Neural progenitor cell (in vitro differentiated cells): ENCODE measurements around the gene MAPK1. TPM values are rescaled to one million over a fixed set of nuclear protein-coding genes. Genes with fewer than 3 reads are reported as not detected.

Source experiments
- DNase-seq: peaks from one replicate; pipeline ENCODE4 v3.0.0-alpha.2; 2016; ENCODE audit warnings: low spot score
- H2AFZ ChIP-seq: fragments of 200-600 bp; sonication (generic); replicated peaks from 2 replicates; pipeline ENCODE4 v1.6.1; 2016; ENCODE audit warnings: antibody characterized with exemption
- H3F3A ChIP-seq: fragments of 200-600 bp; sonication (generic); 2 replicates; pipeline ENCODE4 v1.6.1; 2016; ENCODE audit warnings: antibody characterized with exemption, low read depth
- H3K27ac ChIP-seq: fragments of 200-600 bp; sonication (generic); 2 replicates; pipeline ENCODE4 v1.5.1; 2016; ENCODE audit warnings: mild to moderate bottlenecking
- H3K27me3 ChIP-seq: fragments of 200-600 bp; sonication (generic); 2 replicates; pipeline ENCODE4 v1.6.1; 2016; ENCODE audit warnings: mild to moderate bottlenecking, moderate library complexity
- H3K36me3 ChIP-seq: fragments of 200-600 bp; sonication (generic); 2 replicates; pipeline ENCODE4 v1.5.1; 2016
- H3K4me1 ChIP-seq: fragments of 200-600 bp; sonication (generic); 2 replicates; pipeline ENCODE4 v1.6.1; 2016; ENCODE audit warnings: mixed run types
- H3K4me2 ChIP-seq: fragments of 200-600 bp; sonication (generic); 2 replicates; pipeline ENCODE4 v1.6.1; 2016
- H3K4me3 ChIP-seq: fragments of 200-600 bp; sonication (generic); 2 replicates; pipeline ENCODE4 v1.5.1; 2016
- H3K79me2 ChIP-seq: fragments of 200-600 bp; sonication (generic); 2 replicates; pipeline ENCODE4 v1.6.1; 2016; ENCODE audit warnings: low read depth
- H3K9ac ChIP-seq: fragments of 200-600 bp; sonication (generic); 2 replicates; pipeline ENCODE4 v1.6.1; 2016
- H3K9me3 ChIP-seq: fragments of 200-600 bp; sonication (generic); 2 replicates; pipeline ENCODE4 v1.5.1; 2016; ENCODE audit warnings: low read depth
- H4K20me1 ChIP-seq: fragments of 200-600 bp; sonication (generic); 2 replicates; pipeline ENCODE4 v1.6.1; 2016; ENCODE audit warnings: low read depth
- H3K27ac Mint-ChIP-seq: 3 replicates; pipeline ENCODE4 v1.8.0; 2021; ENCODE audit warnings: mixed read lengths
- H3K27me3 Mint-ChIP-seq: 2 replicates; pipeline ENCODE4 v1.8.0; 2022; ENCODE audit warnings: low read depth, mild to moderate bottlenecking, inconsistent platforms, moderate library complexity, mixed read lengths; ENCODE audit not compliant: insufficient read depth
- H3K36me3 Mint-ChIP-seq: 3 replicates; pipeline ENCODE4 v1.8.0; 2021; ENCODE audit warnings: mixed read lengths
- H3K4me1 Mint-ChIP-seq: 3 replicates; pipeline ENCODE4 v1.8.0; 2021; ENCODE audit warnings: mixed read lengths
- H3K4me3 Mint-ChIP-seq: 3 replicates; pipeline ENCODE4 v1.8.0; 2021; ENCODE audit warnings: mild to moderate bottlenecking, moderate library complexity, mixed read lengths
- H3K9me3 Mint-ChIP-seq: 3 replicates; pipeline ENCODE4 v1.8.0; 2020; ENCODE audit warnings: mixed read lengths
- CTCF ChIP-seq: fragments of 200-600 bp; sonication (generic); IDR thresholded peaks from 2 replicates; pipeline ENCODE4 v1.5.1; 2017; ENCODE audit warnings: antibody characterized with exemption, mild to moderate bottlenecking
- EZH2 ChIP-seq: fragments of 200-600 bp; sonication (generic); IDR thresholded peaks from 2 replicates; pipeline ENCODE4 v1.6.1; 2017; ENCODE audit warnings: antibody characterized with exemption, mild to moderate bottlenecking, moderate library complexity
- EZH2phosphoT487 ChIP-seq: fragments of 200-600 bp; sonication (generic); IDR thresholded peaks from 2 replicates; pipeline ENCODE4 v1.6.1; 2017; ENCODE audit warnings: antibody characterized with exemption
- total RNA-seq: library from RNA; depleted of rRNA; stranded (reverse); fragments of >200 nt; gene quantifications from 2 replicates; pipeline ENCODE4 v1.2.3, GENCODE V29; 2015; ENCODE audit warnings: low replicate concordance

The MAPK1 gene
- total RNA-seq, 1 donor from 2014 or later: 61.4 TPM

DNA sequence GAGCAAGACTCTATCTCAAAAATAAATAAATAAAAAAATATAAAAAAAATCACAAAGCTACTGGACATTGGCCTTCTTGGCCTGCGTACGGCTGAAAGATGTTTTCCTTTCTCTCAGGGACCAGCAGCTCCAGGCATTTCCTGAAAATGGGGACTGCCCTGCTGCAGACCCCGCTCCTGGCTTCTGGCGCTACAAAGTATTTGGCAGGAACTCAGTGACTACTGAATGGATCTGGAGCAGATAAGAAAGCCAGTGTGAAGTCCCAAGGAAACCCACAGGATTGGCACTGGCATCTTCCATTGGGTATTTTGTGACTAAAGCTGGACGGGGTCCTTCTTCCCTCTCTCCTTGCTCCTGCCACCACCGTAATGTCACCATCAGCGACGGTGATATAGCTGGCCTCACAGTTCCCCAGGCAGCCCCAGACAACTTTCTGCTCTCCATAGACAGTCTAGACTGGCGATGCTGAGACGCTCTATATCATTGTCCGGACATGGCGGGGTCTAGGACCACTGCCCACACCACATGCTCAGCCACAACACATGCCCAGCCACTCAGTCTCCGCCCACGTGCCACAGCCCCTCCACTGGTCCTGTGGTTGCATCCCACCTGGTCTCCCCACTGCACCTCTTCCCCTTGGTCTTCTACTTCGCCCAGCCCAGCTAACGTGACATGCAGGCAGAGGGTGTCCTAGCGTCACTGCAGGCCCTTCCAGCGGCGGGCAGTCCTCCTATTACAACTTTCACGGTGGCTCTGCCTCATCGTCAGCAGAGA lies 109.2 kb downstream of the MAPK1 start:
- H3K36me3 Mint-ChIP-seq: peaks cover 13% of the 10 kb centered on the region
- H3K9me3 ChIP-seq: no peaks in the 10 kb centered on the region
- peaks cover 16% of the 10 kb centered on the region for H3K4me1 ChIP-seq
- no peak overlapping the region for H3K4me2 ChIP-seq
- H3K36me3 ChIP-seq: peaks cover 8% of the 10 kb centered on the region
- H3K27me3 Mint-ChIP-seq: peaks cover 8% of the 10 kb centered on the region
- H3K4me3 ChIP-seq: no peak overlapping the region
- H3K4me1 Mint-ChIP-seq: peaks cover 25% of the 10 kb centered on the region
- peaks cover 23% of the 10 kb centered on the region for H4K20me1 ChIP-seq
- H3K27me3 ChIP-seq: no peaks in the 10 kb centered on the region
- H2AFZ ChIP-seq: no peak overlapping the region
- H3K9ac ChIP-seq: no peak overlapping the region
- TF ChIP-seq EZH2phosphoT487 (no peak), CTCF (no peak), EZH2 (no peak)
- H3F3A ChIP-seq: peaks cover 18% of the 10 kb centered on the region
- H3K4me3 Mint-ChIP-seq: no peak overlapping the region
- no peak overlapping the region for H3K27ac Mint-ChIP-seq
- no peaks in the 10 kb centered on the region for H3K9me3 Mint-ChIP-seq
- DNase-seq: no peak
- H3K27ac ChIP-seq: no peak overlapping the region
- no peaks in the 10 kb centered on the region for H3K79me2 ChIP-seq

DNA sequence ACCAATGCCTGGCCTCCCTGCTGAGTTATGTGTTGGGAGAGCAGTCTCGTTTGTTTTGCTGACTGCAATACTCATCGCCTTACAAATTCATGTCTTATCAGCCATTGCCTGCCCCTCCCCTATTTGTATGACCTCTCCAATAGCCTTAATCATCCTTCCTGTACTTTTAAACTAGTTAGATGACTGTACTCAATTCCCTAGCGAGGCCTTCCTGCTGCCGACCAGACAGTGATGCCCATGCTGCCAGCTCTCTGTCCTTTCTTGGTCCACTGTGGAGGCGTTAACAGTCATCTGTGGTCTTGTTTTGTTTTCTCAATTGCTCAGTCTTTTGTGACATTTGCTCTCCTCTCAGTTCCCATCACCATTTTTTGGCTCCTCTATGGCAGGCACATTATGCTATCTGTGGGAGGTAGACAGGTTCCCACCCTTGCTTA lies 111.6 kb downstream of the MAPK1 start:
- TF ChIP-seq EZH2 (no peak), EZH2phosphoT487 (no peak), CTCF (no peak)
- DNase-seq: no peak
- H3K36me3 Mint-ChIP-seq: peaks cover 6% of the 10 kb centered on the region
- no peaks in the 10 kb centered on the region for H3K9me3 Mint-ChIP-seq
- Histone ChIP-seq H3K79me2 (no peaks in the 10 kb centered on the region), H3K9me3 (no peaks in the 10 kb centered on the region), H3K4me3 (no peak overlapping the region), H3K27ac (no peak overlapping the region), H4K20me1 (peaks cover 17% of the 10 kb centered on the region), H3K36me3 (no peaks in the 10 kb centered on the region), H3K4me1 (peaks cover 16% of the 10 kb centered on the region), H3K27me3 (no peaks in the 10 kb centered on the region), H2AFZ (no peak overlapping the region), H3F3A (peaks cover 13% of the 10 kb centered on the region), H3K4me2 (no peak overlapping the region), H3K9ac (no peak overlapping the region)
- H3K27me3 Mint-ChIP-seq: peaks cover 8% of the 10 kb centered on the region
- H3K4me1 Mint-ChIP-seq: peaks cover 32% of the 10 kb centered on the region
- H3K4me3 Mint-ChIP-seq: no peak overlapping the region
- peak overlapping the region; percentile 24 for H3K27ac Mint-ChIP-seq

- Mint-ChIP-seq H3K4me1 (peaks cover 32% of the 10 kb centered on the region), H3K4me3 (peak overlapping the region; percentile 42), H3K9me3 (no peaks in the 10 kb centered on the region), H3K27me3 (peaks cover 8% of the 10 kb centered on the region), H3K27ac (peak overlapping the region; percentile 94), H3K36me3 (peaks cover 6% of the 10 kb centered on the region)
- Histone ChIP-seq H3K4me1 (peaks cover 16% of the 10 kb centered on the region), H3K27ac (no peak overlapping the region), H3K36me3 (no peaks in the 10 kb centered on the region), H3K4me3 (no peak overlapping the region), H3K9ac (no peak overlapping the region), H3K9me3 (no peaks in the 10 kb centered on the region), H3K79me2 (no peaks in the 10 kb centered on the region), H3F3A (peaks cover 13% of the 10 kb centered on the region), H2AFZ (no peak overlapping the region), H4K20me1 (peaks cover 14% of the 10 kb centered on the region), H3K4me2 (peak overlapping the region; percentile 44), H3K27me3 (no peaks in the 10 kb centered on the region)
- no peak for DNase-seq
- TF ChIP-seq EZH2phosphoT487 (no peak), CTCF (no peak), EZH2 (no peak)
Observed at GRCh38 chr22:21754523-21754922, 112.9 kb downstream of the MAPK1 start.
